SKM-1 (cell line): ENCODE data around the gene MAP10.

Experiments
- DNase-seq: peaks from one replicate; lab custom pipeline; 2025; ENCODE audit not compliant: unreplicated experiment; lab: John Stamatoyannopoulos, UW

The MAP10 gene

DNA sequence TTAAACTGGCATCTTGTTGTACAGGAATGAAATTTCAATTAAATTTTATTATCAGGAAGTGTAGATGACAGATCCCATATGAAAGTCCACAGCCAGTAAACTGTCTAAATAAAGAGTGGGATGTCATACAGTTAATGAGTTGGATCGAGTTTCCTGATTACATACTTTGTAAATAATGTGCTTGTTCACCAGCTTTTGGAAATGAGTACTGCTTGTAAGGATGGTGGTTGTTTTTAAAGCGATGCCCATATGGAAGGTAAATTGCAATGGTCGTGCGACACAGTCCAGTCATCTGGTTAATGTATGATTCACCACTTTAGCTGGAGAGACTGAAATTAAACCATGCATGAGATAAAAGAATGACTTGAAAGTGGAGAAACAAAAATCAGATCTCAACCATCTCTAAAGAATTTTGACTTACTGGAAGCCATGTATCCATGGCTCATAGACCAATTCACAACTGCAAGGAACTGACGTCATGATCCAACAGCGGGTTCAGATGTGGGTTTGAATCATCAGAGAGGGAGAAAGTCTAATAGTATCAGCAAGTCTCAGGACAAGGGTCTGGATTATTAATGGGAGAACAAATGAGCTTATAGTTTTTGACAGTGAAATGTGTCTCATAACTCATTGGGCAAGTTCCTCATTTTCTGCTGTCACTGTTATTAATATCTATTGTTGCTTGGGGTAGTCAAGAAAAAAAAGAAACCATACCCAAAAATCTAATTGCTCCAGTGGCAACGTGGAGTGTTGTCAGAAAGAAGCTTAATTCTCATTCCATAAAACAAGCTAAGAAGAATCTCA lies 49.0 kb downstream of the MAP10 start:
- DNase-seq: no peak

DNA sequence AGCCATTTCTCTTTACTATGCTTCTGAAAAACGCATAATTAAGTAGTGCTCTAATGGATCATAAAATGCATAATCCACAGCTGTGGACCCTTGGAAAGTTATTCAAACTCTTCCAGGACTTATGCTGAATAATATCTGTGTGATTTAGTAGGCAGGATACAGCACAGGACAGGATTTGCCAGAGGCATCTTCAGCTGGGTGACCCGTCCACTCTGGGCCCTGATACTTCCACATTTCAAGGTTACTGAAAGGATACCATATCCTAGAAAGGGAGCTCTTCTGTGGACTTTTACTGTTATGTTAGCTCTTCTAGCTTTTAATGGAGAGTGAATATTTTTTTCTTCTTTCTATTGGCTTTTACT lies 49.6 kb downstream of the MAP10 start:
- no peak for DNase-seq

DNA sequence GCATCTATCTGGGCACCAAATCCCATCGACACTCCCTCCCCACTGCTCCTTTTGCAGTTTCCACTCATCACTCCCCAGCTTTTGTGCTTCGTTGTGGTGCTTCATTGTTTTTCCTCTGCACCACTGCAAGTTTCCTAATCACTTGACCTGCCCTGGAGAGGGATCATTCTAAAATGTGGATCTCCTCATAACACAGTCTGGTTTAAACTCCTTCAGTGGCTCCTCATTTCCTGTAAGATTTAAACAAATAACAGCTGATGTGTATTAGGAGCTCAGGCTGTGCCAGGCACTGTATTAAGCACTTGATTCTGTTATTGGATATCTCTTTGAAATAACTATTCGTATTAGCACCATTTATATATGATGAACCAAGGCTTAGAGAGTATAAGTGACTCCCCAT lies 51.3 kb downstream of the MAP10 start:
- DNase-seq: no peak
